GM12891 (cell line): ENCODE data around the gene WDCP.

Source experiments
- PAX5 ChIP-seq: IDR thresholded peaks from 2 replicates; pipeline ENCODE4 v1.6.1; 2011; ENCODE audit warnings: low read length, moderate library complexity, mild to moderate bottlenecking; ENCODE audit not compliant: insufficient read depth, severe bottlenecking
- POLR2A ChIP-seq: IDR thresholded peaks from 2 replicates; pipeline ENCODE4 v1.6.1; 2011; ENCODE audit warnings: low read depth, low read length, control low read depth
- TAF1 ChIP-seq: IDR thresholded peaks from 2 replicates; pipeline ENCODE4 v1.6.1; 2011; ENCODE audit warnings: low read depth, low read length, control low read depth

GRCh38 chr2:24015562-24016375 lies 31.4 kb downstream of the WDCP start:
- TF ChIP-seq POLR2A (no peak), TAF1 (no peak), PAX5 (no peak)
